Mucosa of rectum (tissue), 2 donors: Measurements from ENCODE around the gene PPP2R2C.

Experiments used
- H3K27ac ChIP-seq, 2 donors: one replicate each; pipeline ENCODE4 v1.7.0; 2013; ENCODE audit warnings: inconsistent platforms in 2 of 2, low read depth in 2 of 2, low read length in 2 of 2
- H3K27me3 ChIP-seq, 2 donors: one replicate each; pipeline ENCODE4 v1.7.0; 2013; ENCODE audit warnings: low read length in 2 of 2; ENCODE audit not compliant: control insufficient read depth in 2 of 2, insufficient read depth in 2 of 2
- H3K36me3 ChIP-seq, 2 donors: one replicate each; pipeline ENCODE4 v1.7.0; 2013; ENCODE audit warnings: low read length in 2 of 2; ENCODE audit not compliant: control insufficient read depth in 2 of 2, insufficient read depth in 2 of 2
- H3K4me1 ChIP-seq, 2 donors: one replicate each; pipeline ENCODE4 v1.7.0; 2013; ENCODE audit warnings: low read length in 2 of 2, mild to moderate bottlenecking in 1 of 2; ENCODE audit not compliant: control insufficient read depth in 2 of 2, insufficient read depth in 2 of 2
- H3K4me3 ChIP-seq, 2 donors: one replicate each; pipeline ENCODE4 v1.7.0; 2013; ENCODE audit warnings: low read length in 2 of 2
- H3K9ac ChIP-seq, 2 donors: one replicate each; pipeline ENCODE4 v1.7.0; 2013; ENCODE audit warnings: low read length in 2 of 2, low read depth in 1 of 2, mild to moderate bottlenecking in 1 of 2
- H3K9me3 ChIP-seq, 2 donors: one replicate each; pipeline ENCODE4 v1.7.0; 2013; ENCODE audit warnings: low read length in 2 of 2; ENCODE audit not compliant: control insufficient read depth in 2 of 2
- donor health status: healthy.
- donor health status: Normal muscosa, but diverticular disease.

PPP2R2C gene

DNA sequence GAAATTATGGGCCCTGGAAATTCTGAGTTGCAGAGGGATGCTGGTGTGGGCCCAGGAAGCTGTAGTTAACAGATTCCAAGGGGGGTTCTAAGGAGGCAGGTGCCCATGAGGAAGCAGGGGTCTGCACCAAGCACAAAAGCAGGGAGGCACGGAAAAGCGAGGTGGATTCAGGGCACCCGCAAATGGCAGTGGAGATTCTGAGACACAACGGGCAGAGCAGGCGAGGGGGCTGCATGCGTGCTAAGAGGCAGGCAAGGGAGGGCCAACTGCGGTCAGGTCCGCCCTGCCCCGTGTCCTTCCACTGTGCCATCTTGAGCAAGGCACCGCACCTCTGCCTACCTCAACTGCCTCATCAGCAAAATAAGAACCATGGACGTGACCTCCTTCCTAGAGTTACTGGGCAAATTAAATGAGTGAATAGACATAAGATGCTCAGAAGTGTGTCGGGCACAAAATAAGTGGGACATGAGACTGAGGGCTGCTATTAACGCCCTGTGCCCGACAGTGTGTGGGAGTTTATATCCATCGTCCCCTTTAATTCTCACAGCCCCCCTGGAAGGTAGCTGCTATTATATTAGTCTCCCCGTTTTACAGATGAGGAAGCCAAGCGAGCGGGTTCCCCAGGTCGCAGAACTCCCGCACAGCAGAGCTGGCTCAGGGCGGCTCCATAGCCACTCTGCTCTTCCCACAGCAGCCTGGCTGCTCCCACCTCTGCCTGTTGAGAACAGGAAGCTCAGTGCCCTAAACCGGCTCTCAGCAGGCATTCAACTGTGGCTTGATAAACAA is 67.6 kb downstream of the PPP2R2C start:
- Histone ChIP-seq H3K9ac (no peak overlapping the region), H3K27me3 (peaks cover 11 to 16% of the 10 kb centered on the region in 2 donors), H3K4me3 (no peak overlapping the region), H3K4me1 (no peaks in the 10 kb centered on the region), H3K27ac (no peak overlapping the region), H3K9me3 (no peaks in the 10 kb centered on the region), H3K36me3 (no peaks in the 10 kb centered on the region)

DNA sequence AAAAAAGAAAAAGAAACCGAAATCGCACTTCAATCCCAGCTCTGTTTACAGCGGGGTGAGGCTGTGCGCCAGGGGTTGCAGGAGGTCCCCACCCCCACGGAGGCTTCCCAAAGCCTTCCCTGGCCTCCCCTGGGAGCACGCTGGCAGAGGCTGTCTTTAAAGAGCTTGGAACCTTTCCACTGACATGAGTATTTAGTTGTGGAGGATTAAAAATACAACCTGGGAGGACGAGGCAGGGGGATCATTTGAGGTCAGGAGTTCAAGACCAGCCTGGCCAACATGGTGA is 69.1 kb downstream of the PPP2R2C start:
- no peak overlapping the region for H3K4me3 ChIP-seq
- no peaks in the 10 kb centered on the region for H3K36me3 ChIP-seq
- no peak overlapping the region for H3K27ac ChIP-seq
- H3K9me3 ChIP-seq = no peaks in the 10 kb centered on the region
- H3K27me3 ChIP-seq = peaks cover 11 to 16% of the 10 kb centered on the region in 2 donors
- H3K9ac ChIP-seq = no peak overlapping the region
- no peaks in the 10 kb centered on the region for H3K4me1 ChIP-seq

DNA sequence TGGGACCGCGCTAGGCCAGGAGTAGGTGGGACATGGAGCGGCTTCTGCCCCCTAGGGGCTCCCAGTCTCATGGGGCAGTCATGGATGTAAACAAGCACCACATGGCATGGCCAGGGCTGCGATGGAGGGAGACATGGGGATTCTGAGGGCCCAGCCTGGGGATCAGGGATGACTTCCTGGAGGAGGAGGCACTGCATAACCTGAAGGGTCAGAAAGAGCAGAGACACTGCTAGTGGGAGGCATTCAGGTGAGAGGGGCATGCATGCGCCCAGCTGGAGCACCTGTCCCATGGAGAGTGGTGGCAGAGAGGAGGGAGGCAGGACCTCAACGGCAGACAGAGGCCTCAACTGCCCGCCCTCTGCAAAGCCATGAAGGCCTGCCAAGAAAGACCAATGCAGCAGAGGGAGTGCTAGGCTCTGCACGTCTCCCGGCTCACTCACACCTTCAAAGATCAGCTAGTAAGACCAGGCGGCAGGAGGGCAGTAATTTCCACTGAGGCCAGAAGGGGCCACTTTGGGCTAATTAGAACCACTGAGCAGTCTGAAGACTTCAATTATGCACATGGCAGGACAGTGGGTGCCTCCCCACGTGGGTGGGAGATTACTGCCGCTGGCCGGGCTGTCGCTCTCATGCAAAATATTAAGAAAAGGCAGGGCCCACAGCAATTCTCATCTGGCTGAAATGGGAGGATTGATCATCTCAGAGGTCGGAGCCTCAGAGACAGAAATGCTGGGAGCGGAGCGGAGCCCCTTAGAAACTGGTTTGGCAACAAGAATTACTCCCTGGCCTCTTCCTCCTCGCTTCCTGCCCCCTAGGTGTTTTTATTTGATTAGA is 69.6 kb downstream of the PPP2R2C start:
- no peaks in the 10 kb centered on the region for H3K4me1 ChIP-seq
- no peak overlapping the region for H3K9ac ChIP-seq
- no peaks in the 10 kb centered on the region for H3K36me3 ChIP-seq
- H3K27ac ChIP-seq = no peak overlapping the region
- no peak overlapping the region for H3K4me3 ChIP-seq
- peaks cover 11 to 16% of the 10 kb centered on the region in 2 donors for H3K27me3 ChIP-seq
- no peaks in the 10 kb centered on the region for H3K9me3 ChIP-seq

DNA sequence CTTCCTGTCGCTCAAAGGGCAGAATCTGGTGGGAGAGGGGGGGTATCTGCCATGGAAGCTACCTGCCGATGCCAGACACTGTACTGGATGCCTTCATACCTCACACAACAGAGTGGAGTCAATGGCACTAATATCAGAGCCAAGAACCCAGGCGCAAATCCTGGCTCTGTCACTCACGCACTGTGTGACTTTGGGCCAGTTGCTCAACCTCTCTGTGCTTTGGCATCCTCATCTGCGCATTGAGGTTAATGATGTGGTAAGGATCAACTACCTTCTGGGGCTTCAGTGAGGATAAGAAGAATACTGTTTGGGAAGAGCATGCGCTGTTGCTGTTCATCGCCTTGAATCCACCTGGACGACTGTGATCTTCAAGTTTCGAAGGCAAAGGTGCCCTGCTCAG is 70.6 kb downstream of the PPP2R2C start:
- Histone ChIP-seq H3K9ac (no peak overlapping the region), H3K27ac (no peak overlapping the region), H3K36me3 (no peaks in the 10 kb centered on the region), H3K27me3 (peaks cover 11 to 16% of the 10 kb centered on the region in 2 donors), H3K9me3 (no peaks in the 10 kb centered on the region), H3K4me1 (no peaks in the 10 kb centered on the region), H3K4me3 (no peak overlapping the region)

DNA sequence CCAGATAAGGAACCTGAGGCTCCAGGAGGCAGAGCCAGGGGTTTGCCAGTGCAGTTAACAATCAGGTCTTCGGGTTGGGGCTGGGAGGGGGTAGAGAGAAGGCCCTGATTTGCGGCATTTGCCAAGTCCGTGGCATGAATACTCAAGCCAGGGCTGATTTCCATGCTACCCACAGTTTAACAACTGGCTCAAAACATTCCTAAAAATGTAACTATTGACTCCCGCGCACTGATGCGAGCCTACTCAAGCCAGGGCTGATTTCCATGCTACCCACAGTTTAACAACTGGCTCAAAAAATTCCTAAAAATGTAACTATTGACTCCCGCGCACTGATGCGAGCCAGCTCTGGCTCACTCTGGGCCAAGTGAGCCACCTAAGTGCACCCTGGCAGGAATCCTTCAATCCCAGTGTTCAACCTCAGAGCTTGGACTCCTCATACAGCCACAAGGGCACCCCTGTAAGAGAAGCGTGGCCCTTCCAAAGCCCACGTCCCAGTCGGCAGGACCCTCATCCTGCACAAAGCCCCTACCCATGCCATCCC is 75.6 kb downstream of the PPP2R2C start:
- no peaks in the 10 kb centered on the region for H3K9me3 ChIP-seq
- H3K9ac ChIP-seq = no peak overlapping the region
- no peaks in the 10 kb centered on the region for H3K36me3 ChIP-seq
- H3K4me3 ChIP-seq = no peak overlapping the region
- no peaks in the 10 kb centered on the region for H3K27me3 ChIP-seq
- no peak overlapping the region for H3K27ac ChIP-seq
- H3K4me1 ChIP-seq = no peaks in the 10 kb centered on the region

DNA sequence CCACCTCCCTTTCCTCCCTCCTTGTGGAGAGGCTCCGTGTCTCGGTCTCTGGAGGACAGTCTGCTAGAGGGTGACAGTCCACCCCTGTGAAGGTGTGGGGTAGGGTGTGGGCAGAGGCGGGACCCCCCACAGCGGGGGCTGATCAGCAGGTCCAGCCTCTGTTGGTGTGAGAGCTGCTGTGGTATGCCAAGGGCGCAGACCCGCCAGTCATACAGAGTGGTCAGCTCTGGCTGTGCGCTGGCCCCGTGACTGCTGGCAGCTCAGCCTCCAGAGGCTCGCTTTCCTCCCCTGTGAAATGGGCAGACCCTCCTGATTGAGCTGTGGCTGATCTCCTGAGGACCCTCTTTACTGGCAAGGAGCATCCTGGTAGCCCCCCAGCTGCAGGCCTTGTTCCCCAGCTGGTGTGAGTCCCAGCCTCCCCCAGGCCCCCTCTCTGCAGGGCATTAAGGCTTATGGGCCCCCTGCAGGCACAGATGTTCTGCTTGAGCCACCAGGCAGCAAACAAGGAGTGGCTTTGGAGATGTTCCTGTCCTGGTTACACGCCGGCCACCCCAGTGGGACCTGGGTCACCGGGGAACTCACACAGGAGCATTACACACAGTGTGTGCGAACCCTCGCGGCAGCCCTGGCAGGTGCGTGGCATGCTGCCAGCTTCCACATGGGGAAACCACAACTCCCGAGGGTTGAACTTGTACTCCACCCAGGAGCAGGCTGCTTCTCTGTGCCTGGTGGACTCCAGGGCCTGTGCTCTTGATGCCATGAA is 76.8 kb downstream of the PPP2R2C start:
- H3K9me3 ChIP-seq = no peaks in the 10 kb centered on the region
- H3K9ac ChIP-seq = no peak overlapping the region
- no peaks in the 10 kb centered on the region for H3K27me3 ChIP-seq
- H3K36me3 ChIP-seq = no peaks in the 10 kb centered on the region
- H3K4me1 ChIP-seq = no peaks in the 10 kb centered on the region
- no peak overlapping the region for H3K4me3 ChIP-seq
- no peak overlapping the region for H3K27ac ChIP-seq

DNA sequence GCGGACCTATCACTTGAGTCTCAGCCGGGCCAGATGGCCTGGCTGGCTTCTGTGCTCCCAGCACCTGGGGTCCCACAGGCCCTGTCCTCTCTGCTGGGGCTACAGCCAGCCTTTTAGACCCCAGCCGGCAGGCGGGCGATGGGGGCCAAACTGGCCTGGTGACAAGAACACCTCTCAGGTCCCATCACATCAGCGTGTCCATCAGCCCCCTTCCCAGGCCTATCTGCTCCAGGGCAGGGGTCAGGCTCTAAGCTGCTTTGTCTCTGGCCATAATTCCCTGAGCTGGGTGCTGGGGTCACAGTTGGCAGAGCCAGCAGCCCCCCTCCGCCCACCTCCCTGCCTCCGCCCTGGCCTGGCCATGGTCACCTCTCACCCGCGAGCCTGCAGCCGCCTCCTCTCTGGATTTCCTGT is 77.7 kb downstream of the PPP2R2C start:
- Histone ChIP-seq H3K27me3 (no peaks in the 10 kb centered on the region), H3K9ac (no peak overlapping the region), H3K27ac (no peak overlapping the region), H3K36me3 (no peaks in the 10 kb centered on the region), H3K4me1 (no peaks in the 10 kb centered on the region), H3K9me3 (no peaks in the 10 kb centered on the region), H3K4me3 (no peak overlapping the region)

DNA sequence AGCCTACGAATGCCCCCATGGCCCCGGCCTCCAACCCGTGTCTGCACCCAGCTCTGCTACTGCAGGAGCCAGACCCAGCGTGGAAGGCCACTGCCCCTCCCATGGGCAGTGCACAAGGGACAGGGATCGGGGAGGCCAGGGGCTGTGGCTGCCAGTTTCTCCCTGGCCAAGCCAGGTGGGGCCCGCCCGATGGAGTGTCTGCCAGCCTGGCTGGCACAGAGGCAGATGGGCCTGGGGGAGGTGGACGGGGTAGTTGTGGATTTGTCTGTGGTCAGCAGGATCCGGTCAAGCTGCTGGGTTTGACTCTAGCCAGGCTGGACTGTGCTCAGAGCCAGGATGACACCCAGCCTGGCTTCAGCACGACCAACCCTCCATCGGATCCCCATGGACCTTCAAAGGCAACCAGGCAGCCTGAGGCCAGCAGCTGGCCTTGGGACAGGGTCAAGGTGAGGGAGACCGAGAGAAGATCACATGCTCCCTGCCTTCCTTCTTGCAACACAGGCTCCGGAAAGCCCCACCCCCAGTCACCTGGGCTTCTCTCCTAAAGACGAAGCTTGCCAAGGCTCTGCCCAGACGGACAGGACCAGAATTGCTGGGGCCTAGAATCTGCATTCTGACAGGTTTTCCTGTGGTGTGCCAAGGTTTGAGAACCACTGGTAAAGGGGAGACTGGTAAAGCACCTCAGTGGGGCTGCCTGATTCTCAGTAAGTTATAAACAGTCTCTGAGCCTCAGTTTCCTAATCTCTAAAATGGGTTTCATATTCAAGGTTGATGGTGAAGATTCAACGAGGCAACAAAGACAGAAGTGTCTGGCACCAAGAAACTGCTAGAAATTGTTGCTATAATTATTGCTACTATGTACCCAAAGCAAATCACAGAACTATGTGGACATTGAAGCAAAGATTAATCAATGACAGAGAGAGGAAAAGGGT is 78.6 kb downstream of the PPP2R2C start:
- Histone ChIP-seq H3K36me3 (no peaks in the 10 kb centered on the region), H3K27me3 (no peaks in the 10 kb centered on the region), H3K9me3 (no peaks in the 10 kb centered on the region), H3K9ac (no peak overlapping the region), H3K27ac (no peak overlapping the region), H3K4me3 (no peak overlapping the region), H3K4me1 (no peaks in the 10 kb centered on the region)

DNA sequence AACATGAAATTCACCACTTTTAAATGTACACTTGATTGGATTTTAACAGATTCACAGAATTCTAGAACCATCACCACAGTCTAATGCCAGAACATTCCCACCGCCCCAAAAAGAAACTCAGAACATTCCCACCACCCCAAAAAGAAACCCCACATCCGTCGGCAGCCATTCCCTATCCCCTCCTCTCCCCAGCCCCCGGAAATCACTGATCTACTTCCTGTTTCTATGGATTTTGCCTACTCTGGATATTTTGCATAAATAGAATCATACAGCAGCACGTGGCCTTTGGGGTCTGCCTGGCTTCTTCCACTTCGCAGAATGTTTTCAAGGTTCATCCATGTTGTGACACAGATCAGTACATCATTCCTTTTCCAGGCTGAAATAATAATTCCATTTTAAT is 79.3 kb downstream of the PPP2R2C start:
- Histone ChIP-seq H3K4me1 (no peaks in the 10 kb centered on the region), H3K36me3 (no peaks in the 10 kb centered on the region), H3K27ac (no peak overlapping the region), H3K27me3 (no peaks in the 10 kb centered on the region), H3K9ac (no peak overlapping the region), H3K9me3 (no peaks in the 10 kb centered on the region), H3K4me3 (no peak overlapping the region)
